Measurements from ENCODE around the gene TPM4.
A peak's percentile ranks its signal among the peaks of the same experiment; 100 is the strongest.
"Not testable (repeated sequence)": the region's sequence is repeated elsewhere in the genome, so short reads cannot be mapped to it uniquely, and the experiment has no call there.

The TPM4 gene

DNA sequence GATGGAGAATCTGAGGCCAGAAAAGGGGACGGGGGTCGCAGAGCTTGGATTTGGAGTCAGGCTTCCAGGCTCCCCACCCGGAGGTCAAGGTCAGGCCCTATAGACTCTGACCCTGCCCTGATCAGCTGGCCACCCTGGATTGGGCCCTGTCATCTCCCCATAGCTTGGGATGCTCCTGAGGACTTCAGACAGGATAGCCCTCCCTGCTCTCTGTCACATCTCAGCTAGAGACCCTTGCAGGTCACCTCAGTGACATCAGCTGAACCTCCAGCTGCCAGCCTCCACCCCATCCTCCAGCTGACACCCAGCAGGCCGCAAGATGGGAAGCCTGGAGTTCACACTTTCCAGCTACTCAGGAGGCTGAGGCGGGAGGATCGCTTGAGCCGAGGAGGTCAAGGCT, 2.8 kb upstream of the TPM4 start:
- no peak for DNase-seq (ENCODE audit: low read depth in 2 of 2)

DNA sequence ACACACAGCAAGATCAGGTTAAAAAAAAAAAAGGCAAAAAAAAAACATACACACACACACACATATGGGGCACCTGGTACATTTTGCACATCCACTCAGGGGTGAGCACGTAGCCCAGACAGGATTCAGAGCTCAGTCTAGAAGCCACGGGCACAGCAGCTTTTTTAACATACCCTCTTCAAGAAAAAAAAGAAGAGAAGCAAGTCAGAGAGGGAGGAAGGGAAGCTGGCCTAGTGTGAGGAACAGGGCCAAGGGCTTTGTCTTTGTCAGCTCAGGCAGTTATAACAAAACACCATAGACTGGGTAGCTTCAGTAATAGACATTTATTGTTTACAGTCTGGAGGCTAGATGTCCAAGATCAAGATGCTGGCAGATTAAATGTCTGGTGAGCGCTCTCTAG, 2.3 kb upstream of the TPM4 start:
- DNase-seq (ENCODE audit: low read depth in 2 of 2), result no peak

DNA sequence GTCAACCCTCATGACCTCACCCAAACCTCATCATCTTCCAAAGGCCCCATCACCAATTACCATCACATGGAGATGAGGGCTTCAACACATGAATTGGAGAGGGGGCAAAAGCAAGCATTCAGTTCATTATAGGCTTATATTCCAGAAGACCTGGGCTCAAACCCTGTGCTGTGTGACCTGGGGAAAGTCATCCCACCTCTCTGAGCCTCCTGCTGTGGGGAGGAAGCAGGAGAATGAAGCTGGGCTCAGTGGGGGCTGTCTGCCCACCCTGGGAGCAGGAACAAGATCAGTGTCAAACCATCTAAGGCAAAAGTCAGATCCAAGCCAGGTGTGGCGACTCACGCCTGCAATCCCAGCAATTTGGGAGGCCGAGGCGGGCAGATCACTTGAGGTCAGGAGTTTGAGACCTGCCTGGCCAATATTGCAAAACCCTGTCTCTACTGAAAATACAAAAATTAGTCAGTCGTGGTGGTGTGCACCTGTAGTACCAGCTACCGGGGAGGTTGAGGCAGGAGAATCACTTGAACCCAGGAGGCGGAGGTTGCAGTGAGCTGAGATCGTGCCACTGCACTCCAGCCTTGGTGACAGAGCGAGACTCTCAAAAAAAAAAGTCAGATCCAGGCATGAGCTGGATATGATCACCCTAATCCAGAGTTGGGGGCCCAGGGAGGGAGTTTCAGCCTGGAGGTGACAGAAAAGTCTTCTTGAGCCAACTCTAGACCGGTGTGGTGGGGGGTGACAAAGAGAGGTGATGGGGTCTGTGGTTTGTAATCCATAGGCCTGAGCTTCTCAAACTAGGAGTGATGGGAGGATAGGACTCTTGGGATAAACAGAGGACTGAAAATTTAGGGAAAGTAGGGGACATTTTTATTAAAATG, 1.6 kb upstream of the TPM4 start:
- DNase-seq (ENCODE audit: low read depth in 2 of 2), result no peak

DNA sequence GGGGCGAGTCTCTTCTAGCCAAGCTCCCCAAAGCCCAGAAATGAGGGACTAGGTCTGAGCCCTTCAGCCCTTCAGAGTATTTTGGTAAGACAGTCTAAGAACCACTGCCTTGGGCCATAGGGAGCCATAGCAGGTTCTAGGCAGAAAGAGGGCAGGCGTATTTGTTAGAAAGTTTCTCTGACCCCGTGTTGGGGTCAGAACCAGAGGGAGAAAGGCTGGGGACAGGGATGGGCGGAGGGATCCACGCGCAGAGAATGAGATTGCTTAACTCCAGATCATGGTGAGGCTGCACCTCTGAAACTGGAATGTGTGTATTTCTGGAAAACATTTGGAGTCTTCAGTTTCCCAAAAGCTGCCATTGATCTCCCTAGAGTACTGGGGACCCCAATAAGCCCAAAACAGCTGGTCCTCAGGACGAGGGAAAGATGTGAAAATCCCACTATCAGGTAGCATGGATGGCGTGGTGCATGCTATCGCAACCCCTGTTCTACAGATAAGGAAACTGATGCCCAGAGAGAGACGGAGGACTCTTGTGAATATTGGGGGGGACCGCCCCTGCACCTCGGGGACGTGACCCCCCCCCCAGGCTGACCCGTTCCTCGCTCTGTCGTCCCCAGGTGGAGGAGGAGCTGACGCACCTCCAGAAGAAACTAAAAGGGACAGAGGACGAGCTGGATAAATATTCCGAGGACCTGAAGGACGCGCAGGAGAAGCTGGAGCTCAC, 703 bp upstream of the TPM4 start:
- DNase-seq (ENCODE audit: low read depth in 2 of 2), result no peak

DNA sequence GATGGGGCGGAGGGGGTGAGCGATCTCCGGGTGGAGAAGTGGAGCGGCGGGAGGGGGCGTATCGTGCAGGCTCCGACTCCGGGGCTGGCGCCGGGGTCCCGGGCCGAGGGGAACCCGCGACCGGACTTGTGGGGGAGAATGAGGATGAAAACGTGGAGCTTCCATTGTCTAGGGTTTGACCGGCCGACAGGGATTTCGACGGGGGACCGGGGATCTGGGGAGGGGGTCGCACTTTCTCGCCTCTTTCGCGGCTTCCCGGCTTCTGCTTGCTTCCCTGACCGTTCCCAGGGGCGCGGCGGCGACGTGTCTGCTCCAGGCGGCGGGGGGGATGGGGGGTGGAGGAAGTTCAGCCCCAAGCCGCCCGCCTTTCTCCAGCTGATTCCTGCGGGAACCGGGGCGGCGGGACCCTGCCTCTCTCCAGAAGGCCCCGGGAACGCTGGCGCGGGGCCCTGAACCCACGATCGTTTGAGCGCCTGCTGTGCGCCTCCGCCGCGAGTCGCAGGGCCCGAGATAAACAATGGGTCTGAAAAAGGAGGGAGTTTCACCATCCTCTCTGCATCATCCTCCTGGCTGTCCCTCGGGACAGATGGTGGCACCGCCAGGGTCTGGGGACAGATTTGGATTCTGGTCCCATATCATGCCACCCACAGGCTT, 790 bp downstream of the TPM4 start:
- no peak for DNase-seq (ENCODE audit: low read depth in 2 of 2)

DNA sequence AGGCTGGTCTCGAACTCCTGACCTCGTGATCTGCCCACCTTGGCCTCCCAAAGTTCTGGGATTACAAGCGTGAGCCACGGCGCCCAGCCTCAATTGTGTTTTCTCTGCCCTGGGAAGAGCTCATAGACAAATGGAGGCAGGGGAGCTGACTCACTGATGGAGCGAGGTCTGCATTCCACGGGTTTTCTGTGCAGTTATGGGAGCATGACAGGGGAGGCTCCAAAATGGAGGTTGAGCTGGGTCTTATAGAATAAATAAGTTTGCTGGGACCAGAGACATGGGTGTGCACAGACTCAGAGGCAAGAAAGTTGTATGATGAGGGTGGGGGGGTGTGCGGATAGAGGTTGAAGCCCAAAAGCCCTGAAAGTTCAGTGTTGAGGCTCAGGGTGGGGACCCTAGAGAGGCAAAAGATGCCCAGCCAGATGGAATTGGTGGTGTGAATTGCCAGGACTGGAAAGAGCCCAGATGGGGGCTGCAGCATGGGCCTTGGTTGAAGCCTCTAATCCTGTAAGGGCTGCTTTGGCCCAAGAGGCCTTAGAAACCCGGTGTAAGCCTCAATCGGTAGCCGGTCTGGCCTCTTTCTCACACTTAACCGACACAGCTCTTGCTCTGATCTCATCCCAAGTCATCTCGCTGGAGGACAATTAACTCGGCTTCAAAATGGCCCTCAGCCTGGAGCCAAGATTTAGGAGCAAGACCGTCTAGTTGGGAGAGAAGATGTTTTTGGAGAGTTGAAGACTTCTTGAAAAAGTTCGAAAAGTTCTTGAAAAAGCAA, 1.9 kb downstream of the TPM4 start:
- DNase-seq (ENCODE audit: low read depth in 2 of 2), result no peak

DNA sequence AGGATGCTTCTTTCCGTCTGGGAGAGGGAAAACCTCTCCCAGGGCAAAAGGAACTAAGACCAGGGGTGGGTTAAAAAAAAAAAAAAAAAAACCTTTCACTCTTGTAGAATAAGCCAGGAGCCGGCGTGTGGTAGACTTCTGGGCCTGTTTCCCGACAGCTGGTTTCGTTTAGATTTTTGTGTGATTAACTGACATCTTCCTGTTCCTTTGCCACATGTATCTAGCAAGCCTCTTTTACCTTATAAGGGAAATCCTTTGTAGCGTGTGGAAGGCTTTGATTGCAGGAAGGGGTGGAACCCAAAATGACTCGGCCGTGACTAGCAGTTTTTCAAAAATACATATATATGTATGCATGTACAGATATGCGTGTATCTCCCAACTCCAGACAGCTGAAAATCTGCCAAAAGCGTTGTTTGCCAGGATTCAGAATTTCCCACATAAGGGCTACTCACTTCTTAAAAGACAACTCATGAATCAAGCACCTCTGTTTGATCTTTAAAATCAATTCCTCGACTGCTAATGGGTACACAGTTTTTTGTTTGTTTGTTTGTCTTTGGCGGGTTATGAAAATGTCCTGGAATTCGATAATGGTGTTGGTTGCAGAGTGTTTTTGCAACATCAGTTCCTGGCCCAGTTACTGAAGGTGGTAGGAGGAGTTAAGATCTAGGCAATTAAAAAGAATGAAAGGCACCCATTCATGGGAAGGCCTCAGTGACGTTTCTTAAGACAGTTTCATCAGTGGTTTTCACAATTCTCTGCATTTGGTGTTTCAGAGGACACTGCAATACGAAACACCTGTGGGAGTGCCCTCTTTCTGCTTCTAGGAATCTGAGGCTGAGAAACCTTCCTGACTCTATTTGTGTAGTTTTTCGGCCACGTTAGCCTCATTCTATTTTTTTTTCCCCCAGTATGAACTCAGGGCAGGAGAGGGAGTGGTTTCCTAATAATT, 2.7 kb downstream of the TPM4 start:
- peak in 1 of 2 donors; percentile 41 for DNase-seq (ENCODE audit: low read depth in 2 of 2)

DNA sequence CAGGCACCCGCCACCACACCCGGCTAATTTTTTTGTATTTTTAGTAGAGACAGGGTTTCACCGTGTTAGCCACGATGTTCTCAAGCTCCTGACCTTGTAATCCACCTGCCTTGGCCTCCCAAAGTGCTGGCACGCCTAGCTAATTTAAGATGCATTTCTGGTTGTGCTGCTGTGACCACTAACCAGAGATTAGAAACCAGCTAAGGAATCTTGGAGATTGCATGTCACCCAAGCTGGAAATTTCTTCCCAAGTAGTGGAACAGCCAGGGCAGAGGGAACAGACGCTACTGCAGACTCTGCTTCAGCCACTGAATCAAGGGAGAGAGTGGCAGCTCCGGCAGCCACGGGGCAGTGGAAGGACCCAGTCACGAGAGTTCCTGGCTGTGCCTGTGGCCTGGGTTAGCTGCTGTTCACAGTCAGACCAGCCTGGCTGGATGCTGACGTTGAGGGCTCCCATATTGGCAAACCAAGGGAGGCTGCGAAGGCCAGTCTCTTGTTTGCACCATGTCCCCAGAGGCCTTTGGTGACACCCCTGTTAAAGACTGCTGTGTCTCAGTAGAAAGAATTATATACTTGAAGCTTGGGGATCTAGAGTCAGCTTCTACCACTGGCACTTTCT, 7.9 kb downstream of the TPM4 start:
- no peak for DNase-seq (ENCODE audit: low read depth in 2 of 2)

DNA sequence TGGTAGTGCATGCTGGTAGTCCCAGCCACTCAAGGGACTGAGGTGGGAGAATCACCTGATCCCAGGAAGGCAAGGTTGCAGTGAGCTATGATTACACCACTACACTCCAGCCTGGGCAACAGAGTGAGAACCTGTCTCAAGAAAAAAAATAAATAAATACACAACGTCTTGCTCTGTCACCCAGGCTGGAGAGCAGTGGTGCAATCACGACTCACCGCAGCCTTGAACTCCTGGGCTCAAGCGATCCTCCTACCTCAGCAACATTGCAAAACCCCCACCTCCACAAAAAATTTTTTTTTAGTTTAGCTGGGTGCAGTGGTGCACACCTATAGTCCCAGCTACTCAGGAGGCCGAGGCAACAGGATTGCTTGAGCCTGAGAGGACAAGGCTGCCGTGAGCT, 8.8 kb downstream of the TPM4 start:
- DNase-seq (ENCODE audit: low read depth in 2 of 2), result no peak

DNA sequence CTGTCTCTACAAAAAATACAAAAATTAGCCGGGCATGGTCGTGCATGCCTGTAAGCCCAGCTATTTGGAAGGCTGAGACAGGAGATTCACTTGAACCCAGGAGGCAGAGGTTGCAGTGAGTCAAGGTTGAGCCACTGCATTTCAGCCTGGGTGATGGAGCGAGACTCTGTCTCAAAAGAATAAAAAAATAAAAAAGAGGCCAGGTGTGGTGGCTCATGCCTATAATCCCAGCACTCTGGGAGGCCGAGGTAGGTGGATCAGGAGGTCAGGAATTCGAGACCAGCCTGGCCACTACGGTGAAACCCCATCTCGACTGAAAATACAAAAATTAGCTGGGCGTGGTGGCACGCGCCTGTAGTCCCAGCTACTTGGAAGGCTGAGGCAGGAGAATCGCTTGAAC, 11.1 kb downstream of the TPM4 start:
- DNase-seq (ENCODE audit: low read depth in 2 of 2), result not testable (repeated sequence)

DNA sequence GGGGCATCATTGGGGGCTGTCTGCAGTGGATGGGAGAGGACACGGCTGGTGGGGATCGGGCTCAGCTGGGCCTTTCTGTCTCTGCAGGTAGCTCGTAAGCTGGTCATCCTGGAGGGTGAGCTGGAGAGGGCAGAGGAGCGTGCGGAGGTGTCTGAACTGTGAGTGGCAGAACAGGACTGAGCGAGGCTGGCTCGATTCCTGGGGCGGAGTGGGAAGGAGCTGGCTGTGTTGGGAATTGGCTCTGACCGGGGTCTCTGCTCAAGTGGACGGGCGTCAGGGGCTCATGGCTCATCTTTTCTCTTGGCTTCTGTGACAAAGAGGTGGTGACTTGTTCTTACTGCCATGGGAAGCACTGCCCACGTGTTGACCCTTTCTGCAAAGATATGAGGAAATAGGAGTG, 11.6 kb downstream of the TPM4 start:
- no peak for DNase-seq (ENCODE audit: low read depth in 2 of 2)

DNA sequence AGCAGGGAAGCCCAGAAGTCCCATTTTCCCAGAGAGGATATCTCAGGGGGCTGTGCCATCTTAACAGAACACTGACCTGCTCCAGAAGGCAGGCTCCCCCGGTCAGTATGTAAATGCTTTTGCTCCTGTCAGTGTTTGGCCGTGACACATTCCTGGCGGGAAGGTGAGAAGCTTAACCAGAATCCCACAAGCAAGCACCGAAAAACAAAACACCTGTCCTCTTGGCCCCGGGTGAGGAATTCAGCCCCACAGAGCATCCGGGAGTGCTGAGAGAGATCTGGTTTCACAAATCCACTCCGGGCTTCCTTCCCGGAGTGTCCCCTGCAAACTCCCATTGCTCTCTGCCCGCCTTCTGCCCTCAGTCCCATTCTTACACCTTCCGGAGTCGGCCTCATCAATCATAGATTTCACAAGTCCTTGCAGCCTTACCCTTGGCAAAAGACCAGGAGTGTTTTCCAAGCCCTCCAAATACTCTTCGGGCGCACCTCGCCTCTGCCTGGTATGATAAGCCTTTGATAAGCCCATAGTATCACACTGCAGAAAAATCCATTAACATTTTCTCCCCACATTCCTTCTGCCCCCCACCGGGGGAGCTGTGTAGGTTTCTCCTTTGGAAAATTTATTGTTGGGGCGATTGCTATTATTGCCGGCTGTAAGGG, 12.2 kb downstream of the TPM4 start:
- no peak for DNase-seq (ENCODE audit: low read depth in 2 of 2)

DNA sequence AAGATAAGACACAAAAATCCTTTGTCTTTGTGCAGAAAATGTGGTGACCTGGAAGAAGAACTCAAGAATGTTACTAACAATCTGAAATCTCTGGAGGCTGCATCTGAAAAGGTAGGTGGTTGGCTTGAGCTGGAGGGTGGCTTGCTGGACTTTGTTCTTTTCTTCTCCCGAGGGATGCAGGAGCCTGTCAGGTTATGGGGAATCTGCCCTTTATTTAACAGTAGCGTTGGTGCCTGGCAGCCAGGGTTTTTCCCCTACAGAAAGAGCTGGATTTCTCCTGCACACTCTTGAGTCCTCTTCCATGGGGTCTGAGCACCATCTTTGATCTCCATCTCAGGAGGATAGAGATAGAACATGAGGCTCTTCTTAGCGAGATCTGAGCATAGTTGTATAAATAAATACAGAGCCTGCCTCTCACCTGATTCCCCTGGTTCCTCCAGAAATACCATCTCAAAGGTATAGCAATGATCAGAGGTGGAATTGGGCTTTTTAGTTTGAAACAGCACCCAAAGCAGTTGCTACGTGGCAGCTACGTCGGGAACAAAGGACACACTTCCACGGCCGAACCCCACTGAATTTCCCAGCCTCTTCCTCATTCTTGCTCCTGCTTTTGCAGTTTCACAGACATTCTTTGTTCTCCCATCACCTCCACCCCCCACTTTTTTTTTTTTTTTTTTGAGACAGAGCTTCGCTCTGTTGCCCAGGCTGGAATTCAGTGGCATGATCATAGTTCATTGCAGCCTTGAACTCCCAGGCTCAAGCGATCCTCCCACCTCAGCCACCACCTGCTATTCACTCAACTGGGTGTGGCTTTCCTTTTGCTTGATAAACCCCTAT, 12.9 kb downstream of the TPM4 start:
- DNase-seq (ENCODE audit: low read depth in 2 of 2), result no peak

DNA sequence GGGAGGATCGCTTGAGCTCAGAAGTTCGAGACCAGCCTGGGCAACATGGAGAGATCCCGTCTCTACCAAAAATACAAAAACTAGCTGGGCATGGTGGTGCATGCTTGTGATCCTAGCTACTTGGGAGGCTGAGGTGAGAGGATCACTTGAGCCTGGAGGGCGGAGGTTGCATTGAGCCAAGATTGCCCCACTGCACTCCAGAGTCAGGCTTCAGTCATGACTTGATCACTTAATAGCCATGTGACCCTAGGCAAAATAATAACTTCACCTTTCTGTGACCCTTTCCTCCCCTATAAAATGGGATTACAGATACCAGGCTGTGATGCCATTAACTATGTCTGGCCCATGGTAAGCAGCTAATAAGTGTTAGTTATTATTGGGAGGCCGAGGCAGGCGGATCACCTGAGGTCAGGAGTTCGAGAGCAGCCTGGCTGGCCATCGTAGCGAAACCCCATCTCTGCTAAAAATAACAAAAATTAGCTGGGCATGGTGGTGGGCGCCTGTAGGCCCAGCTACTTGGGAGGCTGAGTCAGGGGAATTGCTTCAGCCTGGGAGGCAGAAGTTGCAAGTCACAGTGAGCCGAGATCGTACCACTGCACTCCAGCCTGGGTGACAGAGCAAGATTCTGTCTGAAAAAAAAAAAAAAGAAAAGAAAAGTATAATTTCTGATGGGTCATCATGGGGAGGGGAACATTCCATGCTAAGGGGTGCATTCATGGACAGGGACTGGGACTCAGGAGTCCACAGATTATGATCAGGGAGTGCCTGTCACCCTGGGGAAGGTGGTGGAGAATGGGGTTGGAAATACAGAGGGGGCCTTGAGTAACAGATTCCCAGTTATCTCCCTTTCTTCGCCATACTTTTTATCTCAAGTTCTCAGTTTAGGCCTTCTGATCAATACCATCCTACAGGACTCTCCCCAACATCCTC, 15.5 kb downstream of the TPM4 start:
- no peak for DNase-seq (ENCODE audit: low read depth in 2 of 2)

DNA sequence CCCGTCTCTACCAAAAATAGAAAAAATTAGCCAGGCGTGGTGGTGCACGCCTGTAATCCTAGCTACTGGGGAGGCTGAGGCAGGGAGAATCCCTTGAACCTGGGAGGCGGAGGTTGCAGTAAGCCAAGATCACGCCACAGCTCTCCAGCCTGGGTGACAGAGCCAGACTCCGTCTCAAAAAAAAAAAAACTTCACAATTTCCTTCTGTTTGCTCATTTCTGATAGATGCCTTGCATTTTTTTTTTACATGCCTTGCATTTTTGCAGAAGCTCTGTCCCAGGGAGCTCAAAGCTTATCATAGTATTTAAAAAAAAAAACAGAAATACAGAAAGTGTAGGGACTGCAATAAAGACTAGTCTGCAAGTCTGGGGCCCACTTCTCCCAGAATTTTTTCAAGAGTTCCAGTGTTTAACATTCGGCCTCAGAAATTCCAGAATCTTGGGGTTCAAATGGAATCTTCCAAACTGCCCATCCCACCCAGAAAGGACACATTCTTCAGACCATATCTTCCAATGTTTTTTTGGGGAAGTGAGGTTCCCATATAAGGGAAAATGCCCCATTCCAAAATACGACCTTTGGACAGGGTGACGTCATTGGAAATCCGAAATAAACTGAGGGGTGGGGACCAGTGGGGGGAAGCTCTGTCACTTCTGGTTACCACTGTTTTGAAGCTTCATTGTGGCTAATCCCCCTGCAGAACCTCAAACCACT, 18.2 kb downstream of the TPM4 start:
- no peak for DNase-seq (ENCODE audit: low read depth in 2 of 2)

DNA sequence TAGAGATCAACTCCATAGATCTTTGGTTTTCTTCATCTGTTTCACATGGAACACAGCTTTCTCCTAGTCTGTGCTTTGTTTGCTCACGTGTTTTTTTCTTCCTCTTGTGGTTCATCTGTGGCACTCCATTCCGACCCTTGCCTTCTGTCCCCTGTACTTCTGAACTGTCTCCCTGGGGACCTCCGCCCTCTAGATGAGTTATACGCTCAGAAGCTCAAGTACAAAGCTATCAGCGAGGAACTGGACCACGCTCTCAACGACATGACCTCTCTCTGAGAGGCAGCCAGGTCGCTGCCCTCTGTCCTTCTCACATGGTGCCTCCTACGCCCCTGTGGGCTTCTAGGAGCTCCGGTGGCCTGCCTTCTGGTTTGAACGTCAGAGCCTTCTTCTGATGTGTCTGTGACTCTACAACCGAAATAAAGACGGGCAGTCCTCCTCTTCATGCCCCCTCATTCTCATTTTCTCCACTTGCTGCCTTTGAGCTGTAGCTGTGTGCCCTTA, 18.8 kb downstream of the TPM4 start:
- no peak for DNase-seq (ENCODE audit: low read depth in 2 of 2)

DNA sequence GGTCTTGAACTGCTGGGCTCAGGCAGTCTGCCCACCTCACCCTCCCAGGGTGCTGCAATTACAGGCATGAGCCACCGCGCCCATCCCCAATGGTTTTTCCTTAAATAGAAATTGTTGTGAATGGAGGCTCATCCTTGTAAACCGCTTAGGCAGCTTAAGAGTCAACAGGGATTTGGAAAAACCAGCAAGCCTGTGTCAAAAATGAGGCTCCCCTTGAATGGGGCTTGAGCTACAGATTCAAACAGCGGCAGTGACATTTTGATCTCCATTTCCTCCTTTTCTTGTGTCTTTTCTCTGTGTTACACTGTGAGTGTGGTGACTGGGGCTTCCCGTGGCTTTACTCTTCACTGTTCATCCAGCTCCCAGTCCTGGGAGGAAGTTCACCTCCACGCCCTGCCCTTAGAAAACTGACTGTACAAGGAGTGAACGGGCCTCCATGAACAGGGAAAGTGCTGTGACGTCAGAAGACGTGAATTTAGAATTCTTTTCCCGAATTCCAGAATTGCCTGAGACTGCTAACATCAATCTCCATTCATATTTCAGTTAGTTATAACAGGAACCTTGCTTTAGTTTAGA, 20.1 kb downstream of the TPM4 start:
- no peak for DNase-seq (ENCODE audit: low read depth in 2 of 2)

All from stimulated activated CD8-positive, alpha-beta memory T cell treated with anti-CD3 and anti-CD28 coated beads, Interleukin-2, amount 100 ng/mL, for 1 hour (primary cell).